T-cell (primary cell): Measurements from ENCODE around the gene RAPGEF4. TPM values are rescaled to one million over a fixed set of nuclear protein-coding genes. Genes with fewer than 3 reads are reported as not detected.
A peak's percentile ranks its signal among the peaks of the same experiment; 100 is the strongest.

Source experiments
- ATAC-seq, 4 experiments: fragments of 200-7000 bp in 3 of 4; fragments of 150-1000 bp in 1 of 4; cut with Tn5 transposase; replicated peaks in 1 of 4; 1 replicate in 3 of 4; 2 replicates in 1 of 4; pipeline ENCODE4 v1.10.0; 2021; ENCODE audit warnings: moderate library complexity in 3 of 4, mild to moderate bottlenecking in 2 of 4, moderate number of reproducible peaks in 1 of 4
- CTCF ChIA-PET, 2 donors: fragments of 300-600 bp; sonication (Branson Sonifier 250); formaldehyde crosslinking; loops; one replicate each; lab custom pipeline; 2022; ENCODE audit warnings: antibody characterized with exemption in 2 of 2; lab: Charles Lee
- POLR2A ChIA-PET, 2 donors: fragments of 300-600 bp; sonication (Branson Sonifier 250); formaldehyde crosslinking; loops; one replicate each; lab custom pipeline; 2022; ENCODE audit warnings: antibody characterized with exemption in 2 of 2; lab: Charles Lee
- DNase-seq, 35 experiments: peaks; one replicate each; pipeline versions ENCODE4 v3.0.0 to v3.0.0-alpha.2; 2013 to 2023
- H3K27ac ChIP-seq: one replicate; pipeline ENCODE4 v1.5.1; 2013; ENCODE audit warnings: low read length
- H3K27me3 ChIP-seq, 2 experiments: replicated peaks in 1 of 2; 1 replicate in 1 of 2; 2 replicates in 1 of 2; pipeline versions ENCODE4 v1.6.1 to v1.7.0; 2013; ENCODE audit warnings: low read length in 1 of 2, mixed read lengths in 1 of 2; ENCODE audit not compliant: control insufficient read depth in 2 of 2, insufficient read depth in 2 of 2; ENCODE audit errors: extremely low read depth in 1 of 2
- H3K36me3 ChIP-seq, 2 donors: 1 replicate in 1 of 2; 2 replicates in 1 of 2; pipeline versions ENCODE4 v1.6.1 to v1.7.0; 2013; ENCODE audit warnings: low read length in 1 of 2; ENCODE audit not compliant: control insufficient read depth in 2 of 2, insufficient read depth in 1 of 2; ENCODE audit errors: extremely low read depth in 1 of 2
- H3K4me1 ChIP-seq, 2 experiments: 1 replicate in 1 of 2; 2 replicates in 1 of 2; pipeline versions ENCODE4 v1.6.1 to v1.7.0; 2013; ENCODE audit warnings: low read length in 2 of 2, mixed read lengths in 1 of 2; ENCODE audit not compliant: insufficient read depth in 2 of 2, control insufficient read depth in 1 of 2; ENCODE audit errors: extremely low read depth in 1 of 2
- H3K4me3 ChIP-seq, 2 donors: 1 replicate in 1 of 2; 2 replicates in 1 of 2; pipeline versions ENCODE4 v1.5.1 to v1.7.0; 2013; ENCODE audit warnings: mild to moderate bottlenecking in 2 of 2, low read length in 1 of 2, moderate library complexity in 1 of 2; ENCODE audit not compliant: control insufficient read depth in 1 of 2; ENCODE audit errors: extremely low read depth in 1 of 2
- H3K9me3 ChIP-seq: 2 replicates; pipeline ENCODE4 v1.7.0; 2013
- H3K27ac Mint-ChIP-seq, 2 donors: one replicate each; pipeline ENCODE4 v1.8.0; 2020 to 2021; ENCODE audit warnings: mild to moderate bottlenecking in 2 of 2, mixed read lengths in 2 of 2
- H3K27me3 Mint-ChIP-seq, 2 donors: one replicate each; pipeline ENCODE4 v1.8.0; 2021 to 2022; ENCODE audit warnings: mixed read lengths in 2 of 2
- H3K36me3 Mint-ChIP-seq: one replicate; pipeline ENCODE4 v1.8.0; 2021; ENCODE audit warnings: mixed read lengths
- H3K4me1 Mint-ChIP-seq, 3 donors: one replicate each; pipeline ENCODE4 v1.8.0; 2020 to 2022; ENCODE audit warnings: mixed read lengths in 3 of 3, mild to moderate bottlenecking in 1 of 3
- H3K4me3 Mint-ChIP-seq, 3 donors: one replicate each; pipeline ENCODE4 v1.8.0; 2020 to 2022; ENCODE audit warnings: mild to moderate bottlenecking in 3 of 3, mixed read lengths in 3 of 3, moderate library complexity in 3 of 3
- H3K9me3 Mint-ChIP-seq, 3 donors: one replicate each; pipeline ENCODE4 v1.8.0; 2020 to 2022; ENCODE audit warnings: mixed read lengths in 3 of 3
- WGBS: methylation state at CpG from one replicate; pipeline ENCODE4 v1.1.5; 2013; ENCODE audit warnings: missing lambda C conversion rate; ENCODE audit not compliant: insufficient coverage; 5-methylcytosine and 5-hydroxymethylcytosine counted together
- total RNA-seq, 35 experiments: library from RNA in 6 of 35; stranded (reverse) in 6 of 35; fragments of 120-200 nt in 1 of 35; gene quantifications; one replicate each; pipeline versions ENCODE4 v1.2.1 to v1.2.4 and lab custom pipeline; 2013 to 2026

The RAPGEF4 gene
- total RNA-seq, 5 donors from 2014 or later (not counting 1 experiment from before 2014, with no cell fraction given): 0.18 to 2.5 (median 0.38) TPM

DNA sequence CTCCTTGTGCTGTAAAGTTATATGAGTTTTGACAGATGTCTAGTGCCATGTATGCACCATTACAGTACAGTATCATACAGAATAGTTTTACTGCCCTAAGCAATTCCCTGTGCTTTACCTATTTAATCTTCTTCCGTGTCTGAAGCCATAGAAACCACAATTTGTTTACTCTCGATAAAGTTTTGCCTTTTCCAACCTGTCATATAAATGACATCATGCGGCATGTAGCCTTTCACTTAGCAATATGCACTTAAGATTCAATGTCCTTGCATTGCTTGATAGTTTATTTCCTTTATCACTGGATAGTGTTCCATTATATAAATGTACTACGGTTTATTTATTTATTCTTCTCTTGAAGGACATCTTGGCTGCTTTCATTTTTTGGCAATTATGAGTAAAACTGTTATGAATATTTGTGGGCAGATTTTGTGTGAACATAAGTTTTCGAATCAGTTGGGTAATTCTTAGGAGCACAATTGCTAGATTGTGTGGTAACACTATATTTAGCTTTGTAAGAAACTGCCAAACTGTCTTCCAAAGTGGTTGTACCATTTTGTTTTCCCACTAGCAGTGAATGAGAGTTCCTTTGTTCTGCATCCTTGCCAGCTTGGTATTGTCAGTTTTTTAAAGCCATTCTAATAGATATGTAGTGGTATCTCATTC is 203.2 kb downstream of the RAPGEF4 start:
- Mint-ChIP-seq H3K27ac (no peak overlapping the region), H3K4me3 (no peak overlapping the region), H3K36me3 (no peaks in the 10 kb centered on the region), H3K27me3 (peaks cover 4 to 7% of the 10 kb centered on the region in 2 donors), H3K9me3 (peaks cover 4 to 17% (median 6%) of the 10 kb centered on the region in 3 donors), H3K4me1 (peaks cover 10 to 17% (median 12%) of the 10 kb centered on the region in 3 donors)
- 75% methylated on average over 1 of the region's 5 CpGs for WGBS
- no peak for DNase-seq
- POLR2A ChIA-PET: no interaction called here
- peaks cover 6 to 15% of the 10 kb centered on the region in 2 experiments for H3K4me1 ChIP-seq
- no peaks in the 10 kb centered on the region for H3K27me3 ChIP-seq
- H3K9me3 ChIP-seq: peaks cover 2% of the 10 kb centered on the region
- CTCF ChIA-PET: interaction anchor here in 1 of 2 donors (0.5 kb wide), 1 partner anchor 34 kb away, joined by 3 read pairs; no protein-coding TSS in a partner anchor
- no peaks in the 10 kb centered on the region for H3K36me3 ChIP-seq
- ATAC-seq: no peak
- H3K4me3 ChIP-seq: no peak overlapping the region
- no peak overlapping the region for H3K27ac ChIP-seq

DNA sequence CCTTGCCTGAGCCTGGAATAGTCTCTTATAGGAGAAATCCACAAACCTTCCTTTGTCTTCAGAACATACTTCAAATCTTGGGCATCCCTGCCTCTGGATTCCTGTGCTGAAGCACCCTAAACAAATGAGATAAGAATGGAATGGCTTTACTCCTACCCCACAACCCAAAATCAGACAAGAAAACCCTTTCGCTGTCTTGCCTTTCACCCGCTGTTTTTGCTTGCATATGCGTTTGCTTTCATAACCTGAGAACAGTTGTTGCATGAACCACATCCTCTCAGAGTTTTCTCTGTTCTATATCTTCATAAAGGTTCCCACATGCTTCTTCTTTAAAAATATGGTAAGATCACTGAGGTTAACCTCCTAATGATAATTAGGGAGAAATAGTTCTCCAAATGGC is 207.9 kb downstream of the RAPGEF4 start:
- Histone ChIP-seq H3K36me3 (no peaks in the 10 kb centered on the region), H3K4me3 (peak overlapping the region in 1 of 2 donors; percentile 2), H3K9me3 (peaks cover 2% of the 10 kb centered on the region), H3K27me3 (no peaks in the 10 kb centered on the region), H3K4me1 (peaks cover 12 to 29% of the 10 kb centered on the region in 2 experiments), H3K27ac (peak overlapping the region; percentile 32)
- Mint-ChIP-seq H3K9me3 (peaks cover 4 to 17% (median 6%) of the 10 kb centered on the region in 3 donors), H3K4me1 (peaks cover 21 to 32% (median 26%) of the 10 kb centered on the region in 3 donors), H3K27me3 (peaks cover 9 to 17% of the 10 kb centered on the region in 2 donors), H3K36me3 (no peaks in the 10 kb centered on the region), H3K4me3 (peak overlapping the region in 2 of 3 donors; percentile 10 to 52), H3K27ac (peak overlapping the region; percentile 47 to 86)
- ATAC-seq: peak; percentile 69 to 95 (median 88)
- CTCF ChIA-PET: interaction anchor here in 1 of 2 donors (0.7 kb wide), 1 partner anchor 11 kb away, joined by 3 read pairs; no protein-coding TSS in a partner anchor
- no CpG with 5 or more reads among the region's 3 CpGs for WGBS
- POLR2A ChIA-PET: no interaction called here
- peak in 9 of 35 experiments; percentile 2 to 35 (median 6) for DNase-seq

DNA sequence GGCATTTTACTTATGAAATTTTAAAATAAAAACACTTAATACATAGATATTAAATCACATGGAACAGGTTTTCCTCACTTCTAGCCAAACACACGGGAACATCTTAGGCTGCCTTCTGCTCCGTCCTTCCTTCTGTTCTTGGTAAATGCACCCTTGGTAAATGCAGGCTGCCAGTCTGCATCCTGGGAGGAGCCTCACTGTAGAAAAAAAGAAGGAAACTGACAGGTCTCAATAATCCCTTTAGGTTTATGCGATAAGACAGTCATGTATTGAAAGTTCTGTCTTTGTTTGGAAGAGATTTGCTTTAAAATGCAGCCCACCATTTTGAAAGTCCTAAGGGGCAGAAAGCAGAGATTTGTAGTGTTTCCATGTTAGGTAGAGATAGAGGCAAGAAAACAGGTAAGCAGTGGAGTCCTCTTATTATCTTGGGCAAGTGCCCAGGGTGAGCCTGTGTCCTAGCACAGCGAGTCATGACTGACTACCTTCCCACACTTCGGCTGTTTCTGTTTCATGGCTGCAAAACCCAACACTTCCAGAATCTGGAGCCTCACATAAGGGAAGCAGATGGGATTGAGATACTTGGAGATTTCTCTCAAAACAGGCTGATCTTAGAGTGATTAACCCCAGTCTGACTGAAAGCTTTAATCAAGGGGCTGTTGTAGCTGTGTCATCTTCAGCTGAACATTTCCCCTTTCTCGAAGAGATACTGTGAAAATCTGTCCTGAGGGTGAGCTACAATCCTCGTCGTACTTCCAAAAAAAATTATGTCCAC is 208.6 kb downstream of the RAPGEF4 start:
- peak in 2 of 4 experiments; percentile 18 to 44 for ATAC-seq
- H3K27ac ChIP-seq: no peak overlapping the region
- peak overlapping the region in 1 of 3 donors; percentile 52 for H3K4me3 Mint-ChIP-seq

DNA sequence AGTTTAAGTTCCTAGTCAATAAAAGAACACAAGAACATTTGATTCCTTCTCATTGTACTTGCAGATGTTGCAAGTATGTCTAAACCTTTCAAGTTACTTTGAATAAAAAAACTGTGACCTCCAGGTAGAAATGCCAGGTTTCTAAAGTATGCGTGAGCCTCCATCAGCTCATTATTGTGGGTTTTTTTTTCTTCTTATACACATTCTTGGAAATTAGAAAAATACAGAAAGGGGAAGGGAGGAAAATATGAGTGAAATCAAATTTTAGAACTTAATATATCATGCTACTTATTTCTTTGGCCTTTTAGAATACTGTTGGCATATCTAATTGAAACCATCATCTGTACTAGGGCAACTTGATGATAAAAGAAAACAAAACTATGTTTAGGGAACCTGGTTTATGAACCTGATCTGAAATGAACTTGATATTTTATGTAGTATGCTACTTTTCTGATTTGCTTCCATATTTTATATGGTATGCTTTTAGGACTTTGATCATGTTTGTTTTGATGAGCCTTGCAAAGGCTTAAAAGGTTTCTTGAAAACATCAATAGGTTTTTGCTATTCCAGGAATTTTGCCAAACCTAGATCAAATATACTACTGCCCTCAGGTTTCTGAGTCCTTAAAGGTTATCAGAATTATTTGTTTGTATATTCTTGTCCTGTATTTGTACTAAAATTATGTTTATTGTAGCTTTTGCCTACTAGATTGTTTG is 209.3 kb downstream of the RAPGEF4 start:
- ChIA-PET POLR2A (no interaction called here), CTCF (no interaction called here)
- Mint-ChIP-seq H3K4me3 (peak overlapping the region in 1 of 3 donors; percentile 52), H3K36me3 (no peaks in the 10 kb centered on the region), H3K27ac (peak overlapping the region; percentile 56 to 77), H3K9me3 (peaks cover 0 to 10% (median 6%) of the 10 kb centered on the region in 3 donors), H3K27me3 (peaks cover 9 to 17% of the 10 kb centered on the region in 2 donors), H3K4me1 (peaks cover 21 to 32% (median 26%) of the 10 kb centered on the region in 3 donors)
- H3K27me3 ChIP-seq: no peaks in the 10 kb centered on the region
- no CpG with 5 or more reads among the region's 1 CpG for WGBS
- H3K36me3 ChIP-seq: no peaks in the 10 kb centered on the region
- DNase-seq: no peak
- peaks cover 2% of the 10 kb centered on the region for H3K9me3 ChIP-seq
- no peak overlapping the region for H3K27ac ChIP-seq
- peaks cover 12 to 29% of the 10 kb centered on the region in 2 experiments for H3K4me1 ChIP-seq
- no peak for ATAC-seq
- no peak overlapping the region for H3K4me3 ChIP-seq

More for the DNA sequence above, 208.6 kb downstream of the RAPGEF4 start:
- no peaks in the 10 kb centered on the region for H3K36me3 Mint-ChIP-seq
- no peaks in the 10 kb centered on the region for H3K36me3 ChIP-seq
- ChIA-PET CTCF (no interaction called here), POLR2A (no interaction called here)
- H3K4me1 ChIP-seq: peaks cover 12 to 29% of the 10 kb centered on the region in 2 experiments
- H3K4me1 Mint-ChIP-seq: peaks cover 21 to 32% (median 26%) of the 10 kb centered on the region in 3 donors
- no peak overlapping the region for H3K4me3 ChIP-seq
- H3K27ac Mint-ChIP-seq: peak overlapping the region; percentile 69 to 77
- no peaks in the 10 kb centered on the region for H3K27me3 ChIP-seq
- peaks cover 9 to 17% of the 10 kb centered on the region in 2 donors for H3K27me3 Mint-ChIP-seq
- WGBS: 10% methylated on average over 2 of the region's 8 CpGs
- H3K9me3 ChIP-seq: peaks cover 2% of the 10 kb centered on the region
- H3K9me3 Mint-ChIP-seq: peaks cover 0 to 17% (median 6%) of the 10 kb centered on the region in 3 donors
- no peak for DNase-seq

DNA sequence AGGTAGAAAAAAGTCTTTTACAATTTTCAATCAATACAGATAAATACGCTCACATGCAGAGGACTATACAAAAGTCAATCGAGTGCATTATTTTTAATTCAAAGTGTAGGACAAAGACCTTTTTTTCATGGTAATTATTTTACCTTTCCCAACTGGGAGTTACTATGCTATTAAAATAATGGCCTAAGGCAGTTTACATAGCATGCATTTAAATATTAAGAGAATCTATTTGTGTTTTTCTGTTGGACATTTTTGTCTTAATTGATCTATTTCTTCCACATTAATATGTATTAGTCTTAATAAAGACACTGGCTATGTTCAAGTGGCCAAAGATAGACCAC is 209.8 kb downstream of the RAPGEF4 start:
- ChIA-PET CTCF (no interaction called here), POLR2A (no interaction called here)
- H3K4me3 Mint-ChIP-seq: no peak overlapping the region
- Histone ChIP-seq H3K27me3 (no peaks in the 10 kb centered on the region), H3K9me3 (no peaks in the 10 kb centered on the region), H3K27ac (no peak overlapping the region), H3K36me3 (no peaks in the 10 kb centered on the region), H3K4me3 (no peak overlapping the region), H3K4me1 (peaks cover 12 to 29% of the 10 kb centered on the region in 2 experiments)
- peaks cover 21 to 32% (median 26%) of the 10 kb centered on the region in 3 donors for H3K4me1 Mint-ChIP-seq
- H3K36me3 Mint-ChIP-seq: no peaks in the 10 kb centered on the region
- peaks cover 6 to 15% of the 10 kb centered on the region in 2 donors for H3K27me3 Mint-ChIP-seq
- no CpG with 5 or more reads among the region's 2 CpGs for WGBS
- H3K9me3 Mint-ChIP-seq: peaks cover 0 to 5% (median 4%) of the 10 kb centered on the region in 3 donors
- H3K27ac Mint-ChIP-seq: no peak overlapping the region
- DNase-seq (no peak), ATAC-seq (no peak)
